Measurements from ENCODE around the gene NCSTN.
A peak's percentile ranks its signal among the peaks of the same experiment; 100 is the strongest.

The NCSTN gene

DNA sequence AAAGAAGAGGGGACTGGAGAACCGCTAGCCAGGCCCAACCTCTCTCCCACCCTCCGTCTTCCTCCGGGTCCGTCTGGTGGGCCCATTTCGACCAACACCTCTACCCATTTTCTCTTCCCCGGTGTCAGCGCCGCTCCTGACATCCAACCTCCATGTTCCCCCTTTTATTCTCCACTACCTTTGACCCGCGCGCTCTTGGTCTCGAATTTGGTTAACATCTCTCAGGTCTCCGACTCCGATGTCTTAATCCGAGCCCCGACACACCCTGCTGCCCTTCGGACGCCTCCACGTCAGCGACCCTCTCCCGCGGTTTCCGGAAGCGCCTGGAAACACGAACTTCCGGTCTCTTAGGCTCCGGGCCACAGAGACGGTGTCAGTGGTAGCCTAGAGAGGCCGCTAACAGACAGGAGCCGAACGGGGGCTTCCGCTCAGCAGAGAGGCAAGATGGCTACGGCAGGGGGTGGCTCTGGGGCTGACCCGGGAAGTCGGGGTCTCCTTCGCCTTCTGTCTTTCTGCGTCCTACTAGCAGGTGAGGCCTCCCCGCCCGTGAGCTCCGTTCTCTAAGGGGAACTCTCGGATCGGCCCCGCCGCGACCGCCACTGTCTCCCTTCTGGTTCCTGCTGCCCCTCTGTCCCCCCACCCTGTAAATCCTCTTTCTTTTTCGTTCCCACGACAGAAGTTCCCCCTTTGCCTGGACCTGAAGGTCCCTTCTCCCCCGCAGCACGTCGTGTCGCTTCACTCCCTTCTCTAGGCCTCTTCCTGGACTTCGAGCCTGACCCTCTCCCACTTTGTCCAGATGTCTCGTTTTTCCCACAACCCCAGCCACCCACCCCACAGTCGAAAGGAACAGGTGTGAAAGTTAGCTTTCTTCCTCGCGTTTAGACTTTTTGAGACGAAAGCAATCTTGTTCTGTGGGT lies at the start of gene NCSTN, which contains the start of gene COPA:
TSS of gene NCSTN (plus strand) at position 431 of the 917 bp plus-strand sequence. CDS start at position 445, 14 bp downstream.
TSS of gene COPA (minus strand) at position 298 of the 917 bp plus-strand sequence. CDS start at position 218, 80 bp downstream.
- DNase-seq (ENCODE audit: low spot score) = peak; percentile 92

GRCh38 chr1:160296036-160296435 lies 47.1 kb upstream of the NCSTN start:
- DNase-seq (ENCODE audit: low spot score) = no peak

- no peak for DNase-seq (ENCODE audit: low spot score)
Observed at GRCh38 chr1:160300173-160300572, 43.0 kb upstream of the NCSTN start.

GRCh38 chr1:160307118-160307791 lies 35.9 kb upstream of the NCSTN start:
- no peak for DNase-seq (ENCODE audit: low spot score)

- DNase-seq (ENCODE audit: low spot score) = no peak
Observed at GRCh38 chr1:160308451-160309184, 34.6 kb upstream of the NCSTN start.

DNA sequence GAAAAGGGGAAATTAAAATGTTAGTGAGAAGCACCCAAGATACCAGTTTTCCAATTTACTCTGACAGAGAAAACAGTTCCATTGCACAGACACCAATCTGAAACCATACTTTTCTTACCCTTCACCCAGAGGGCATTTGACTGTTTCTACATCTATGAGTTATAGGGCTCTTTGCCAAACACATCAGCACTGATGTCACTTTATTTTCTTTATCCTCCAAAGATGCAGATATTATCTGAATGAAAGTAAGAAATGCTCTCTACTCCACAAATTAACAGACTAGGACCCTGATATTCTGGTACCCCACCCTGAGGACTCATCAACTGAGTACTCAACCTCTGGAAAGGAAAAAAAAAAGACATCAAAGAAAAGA lies 34.0 kb upstream of the NCSTN start:
- no peak for DNase-seq (ENCODE audit: low spot score)

- DNase-seq (ENCODE audit: low spot score) = no peak
Observed at GRCh38 chr1:160309571-160309970, 33.6 kb upstream of the NCSTN start.

DNA sequence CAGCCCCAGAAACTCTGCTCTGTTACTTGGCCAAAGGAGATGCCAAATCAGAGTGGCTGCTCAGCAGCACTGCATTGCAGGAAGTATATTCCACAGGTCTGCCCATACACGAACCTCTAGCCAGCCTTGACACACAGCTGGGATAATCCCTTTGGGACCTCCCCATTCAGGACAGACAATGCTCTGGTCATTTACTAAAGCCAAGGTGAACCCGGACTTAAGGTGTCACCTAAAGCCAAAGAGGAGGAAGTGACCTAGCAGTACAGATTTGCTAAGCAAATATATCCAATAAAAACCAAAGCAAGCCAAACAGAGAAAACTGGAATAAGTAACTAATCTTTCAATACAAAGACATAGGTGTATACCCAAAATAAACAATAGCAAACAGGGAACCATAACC lies 27.8 kb upstream of the NCSTN start:
- no peak for DNase-seq (ENCODE audit: low spot score)

DNA sequence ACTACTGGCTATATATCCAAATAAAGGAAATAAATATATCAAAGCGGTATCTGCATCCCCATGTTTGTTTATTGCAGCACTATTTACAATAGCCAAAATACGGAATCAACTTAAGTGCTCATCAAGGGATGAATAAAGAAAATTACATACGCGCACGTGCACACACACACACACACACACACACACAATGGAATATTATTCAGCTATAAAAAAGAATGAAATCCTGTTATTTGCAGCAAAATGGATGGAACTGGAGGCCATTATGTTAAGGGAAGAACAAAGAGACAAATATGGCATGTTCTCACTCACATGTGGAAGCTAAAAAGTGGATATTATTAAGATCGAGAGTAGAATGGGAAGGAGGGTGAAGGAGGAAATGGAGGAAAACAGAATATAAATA lies 20.4 kb upstream of the NCSTN start:
- no peak for DNase-seq (ENCODE audit: low spot score)

DNA sequence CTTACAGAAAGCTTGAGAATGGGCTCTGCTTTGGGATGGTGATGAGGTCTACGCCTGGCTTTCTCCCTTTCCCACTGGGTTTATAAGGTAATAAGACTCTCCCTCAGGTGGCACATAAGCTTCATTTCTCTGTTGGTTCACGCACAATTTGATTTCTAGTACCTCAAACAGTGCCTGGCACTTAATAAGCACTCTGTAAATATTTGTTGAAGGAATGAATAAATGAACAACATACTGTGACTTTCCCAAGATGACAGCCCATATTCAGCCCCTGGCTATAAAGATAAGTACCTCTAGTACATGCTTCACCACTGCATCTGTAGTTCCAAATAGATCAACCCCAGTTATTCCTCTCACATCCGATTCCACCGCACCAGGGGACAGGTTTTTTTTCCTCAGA lies 17.9 kb upstream of the NCSTN start:
- DNase-seq (ENCODE audit: low spot score) = no peak

- no peak for DNase-seq (ENCODE audit: low spot score)
Observed at GRCh38 chr1:160326418-160326817, 16.8 kb upstream of the NCSTN start.

DNA sequence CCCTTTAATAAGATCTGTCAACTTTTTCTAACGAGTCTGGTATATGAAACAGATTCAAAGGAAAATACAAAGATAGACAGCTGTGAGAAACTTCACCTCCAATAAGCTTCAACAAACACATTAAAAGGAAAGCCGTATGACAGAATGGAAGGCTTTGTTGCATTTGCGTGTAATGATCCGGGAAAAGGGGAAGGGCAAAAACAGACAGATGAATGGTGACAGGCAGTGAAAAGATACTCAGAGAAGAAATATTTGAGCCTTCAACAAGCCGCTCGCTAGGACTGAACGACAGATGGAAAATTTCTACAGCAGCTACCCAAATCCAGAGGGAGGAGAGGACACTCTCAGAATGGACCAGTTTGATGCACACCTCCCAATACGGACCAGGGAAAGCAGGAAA lies 15.0 kb upstream of the NCSTN start:
- peak; percentile 87 for DNase-seq (ENCODE audit: low spot score)

GRCh38 chr1:160330119-160330518 lies 13.1 kb upstream of the NCSTN start:
- DNase-seq (ENCODE audit: low spot score) = no peak

- DNase-seq (ENCODE audit: low spot score) = no peak
Observed at GRCh38 chr1:160332516-160332915, 10.7 kb upstream of the NCSTN start.

DNA sequence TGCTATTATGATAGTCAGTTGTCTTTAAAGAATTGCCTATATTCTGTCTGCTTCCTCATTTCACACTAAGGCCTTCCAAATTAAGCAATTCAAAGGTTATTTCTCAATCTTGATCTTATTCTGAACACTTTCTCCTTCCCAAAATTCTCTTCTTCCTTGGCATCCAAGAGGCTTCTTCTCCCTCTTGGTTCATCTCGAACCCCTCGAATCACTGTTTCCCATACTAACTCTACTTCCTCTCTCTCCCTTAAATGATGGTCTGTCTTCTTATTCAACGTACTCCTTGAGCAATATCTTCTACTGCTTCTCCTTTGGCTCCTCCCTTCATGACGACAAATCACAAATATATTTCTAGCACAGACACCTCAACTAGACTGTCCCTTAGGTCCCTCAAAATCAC lies 4.6 kb upstream of the NCSTN start:
- DNase-seq (ENCODE audit: low spot score) = no peak

GRCh38 chr1:160340146-160340545 lies 3.0 kb upstream of the NCSTN start:
- DNase-seq (ENCODE audit: low spot score) = no peak

DNA sequence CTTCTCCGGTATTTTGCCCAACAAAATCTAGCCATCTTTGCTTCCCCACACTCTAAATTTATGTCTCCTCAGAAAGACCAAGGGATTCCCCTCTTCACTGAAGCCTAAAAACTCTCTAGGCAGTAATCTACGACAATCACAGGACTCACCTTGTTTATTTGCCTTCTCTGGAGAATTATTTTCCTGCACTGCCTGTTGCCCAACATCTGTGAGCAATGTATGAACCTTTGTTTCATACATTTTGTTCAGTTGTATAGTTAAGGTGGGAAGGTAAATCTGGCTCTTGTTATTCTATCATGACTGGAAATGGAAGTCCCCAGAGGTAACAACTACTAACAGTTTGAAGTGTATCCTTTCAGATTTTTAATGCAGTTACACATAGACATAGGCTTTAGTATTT lies 2.3 kb upstream of the NCSTN start:
- no peak for DNase-seq (ENCODE audit: low spot score)

DNA sequence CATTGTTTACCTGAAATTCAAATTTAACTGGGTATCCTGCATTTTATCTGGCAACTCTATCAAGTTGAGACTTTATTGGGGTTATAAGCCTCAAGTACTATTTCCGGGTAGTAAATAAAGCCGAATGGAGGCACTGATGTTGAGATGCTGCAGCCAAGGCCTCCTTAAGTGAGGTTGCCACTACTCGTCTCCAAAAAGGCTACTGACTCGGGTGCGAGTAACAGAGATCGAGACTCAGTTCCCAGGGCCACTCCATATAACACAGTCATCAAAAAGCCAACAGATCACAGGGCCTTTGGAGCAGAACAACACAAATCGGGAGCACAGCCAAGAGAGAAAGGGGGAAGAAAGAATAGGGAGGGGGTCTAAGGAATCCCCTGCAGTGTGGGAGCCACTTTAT lies 657 bp upstream of the NCSTN start:
- DNase-seq (ENCODE audit: low spot score) = no peak

- no peak for DNase-seq (ENCODE audit: low spot score)
Observed at GRCh38 chr1:160344241-160344640, 1.1 kb downstream of the NCSTN start.

DNA sequence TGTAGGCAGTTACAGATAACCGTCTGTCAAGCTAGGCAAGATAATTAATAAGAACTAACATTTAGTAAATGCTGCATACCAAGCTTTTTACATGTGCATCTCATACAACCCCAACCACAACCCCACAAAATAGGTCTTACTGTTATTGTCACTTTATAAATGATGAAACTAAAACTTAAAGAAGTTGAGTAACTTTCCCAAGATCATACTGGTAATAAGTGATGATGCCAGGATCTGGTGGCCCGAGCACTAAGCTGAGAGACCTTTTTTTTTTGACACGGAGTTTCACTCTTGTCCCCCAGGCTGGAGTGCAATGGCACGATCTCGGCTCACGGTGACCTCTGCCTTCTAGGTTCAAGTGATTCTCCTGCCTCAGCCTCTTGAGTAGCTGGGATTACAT lies 1.8 kb downstream of the NCSTN start:
- no peak for DNase-seq (ENCODE audit: low spot score)

DNA sequence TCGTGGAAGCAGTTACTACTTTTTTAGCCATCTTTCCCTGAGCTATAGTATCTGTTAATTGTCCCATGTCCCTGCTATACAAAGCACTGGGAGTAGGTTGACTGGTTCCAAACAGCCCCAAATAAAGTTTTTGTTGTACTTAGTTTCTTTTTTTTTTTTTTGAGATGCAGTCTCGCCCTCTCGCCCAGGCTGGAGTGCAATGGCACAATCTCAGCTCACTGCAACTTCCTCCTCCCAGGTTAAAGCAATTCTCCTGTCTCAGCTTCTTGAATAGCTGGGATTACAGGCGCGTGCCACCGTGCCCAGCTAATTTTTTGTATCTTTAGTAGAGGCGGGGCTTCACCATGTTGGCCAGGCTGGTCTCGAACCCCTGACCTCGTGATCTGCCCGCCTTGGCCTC lies 3.3 kb downstream of the NCSTN start:
- DNase-seq (ENCODE audit: low spot score) = no peak

DNA sequence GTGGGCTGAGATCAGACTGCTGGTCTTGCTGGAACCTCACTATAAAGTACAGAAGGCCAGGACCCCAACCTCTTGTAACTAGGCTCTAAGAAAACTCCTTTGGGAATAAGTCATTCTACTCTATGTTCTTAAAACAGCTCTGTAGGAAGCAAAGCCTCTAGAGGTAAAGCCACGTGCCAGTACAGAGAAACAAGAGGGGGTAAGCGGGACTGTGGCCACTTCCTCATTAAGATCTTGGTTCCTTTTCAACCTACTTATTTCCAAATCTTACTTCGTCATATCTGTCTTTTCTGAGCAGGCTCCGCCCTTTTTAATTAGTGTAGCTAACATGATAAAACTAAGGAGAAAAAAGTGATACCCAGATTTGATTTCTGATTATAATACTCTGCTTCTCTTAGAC lies 3.8 kb downstream of the NCSTN start:
- no peak for DNase-seq (ENCODE audit: low spot score)

- DNase-seq (ENCODE audit: low spot score) = no peak
Observed at GRCh38 chr1:160351629-160352028, 8.4 kb downstream of the NCSTN start.

Measured in globus pallidus (tissue), 1 donor.